IMR-90 (cell line): ENCODE measurements around the gene BAIAP2. TPM values are rescaled to one million over a fixed set of nuclear protein-coding genes. Genes with fewer than 3 reads are reported as not detected.

Experiments
- ATAC-seq: fragments of 200-7000 bp; cut with Tn5 transposase; 2 replicates; pipeline ENCODE4 v1.9.1; 2020; ENCODE audit warnings: low read depth, mild to moderate bottlenecking, moderate library complexity
- BruUV-seq: library from RNA; stranded (reverse); fragments of 400-500 nt; replicated peaks from 2 replicates; lab custom pipeline; 2021; lab: Mats Ljungman, UMichigan
- CTCF ChIA-PET: fragments of 300-600 bp; formaldehyde crosslinking; extraction: SDS; loops from one replicate; lab custom pipeline; 2021; ENCODE audit warnings: antibody characterized with exemption; lab: Yijun Ruan, JAX
- POLR2A ChIA-PET: fragments of 300-600 bp; sonication (Branson Sonifier 250); formaldehyde crosslinking; loops from one replicate; lab custom pipeline; 2022; ENCODE audit warnings: antibody characterized with exemption; ENCODE audit not compliant: unreplicated experiment; lab: Charles Lee
- DNase-seq: peaks from one replicate; pipeline ENCODE4 v3.0.0; 2013
- H2AFZ ChIP-seq: replicated peaks from 2 replicates; pipeline ENCODE3; 2013; ENCODE audit warnings: low read length, mild to moderate bottlenecking; ENCODE audit not compliant: poor library complexity
- H2AK5ac ChIP-seq: 2 replicates; pipeline ENCODE4 v1.6.1; 2013; ENCODE audit warnings: low read depth, low read length, inconsistent platforms
- H2AK9ac ChIP-seq: replicated peaks from 2 replicates; pipeline ENCODE3; 2013; ENCODE audit warnings: mild to moderate bottlenecking, low read depth, low read length, moderate library complexity; ENCODE audit not compliant: poor library complexity
- H2BK120ac ChIP-seq: 2 replicates; pipeline ENCODE4 v1.6.1; 2013; ENCODE audit warnings: low read depth, low read length, inconsistent platforms
- H2BK15ac ChIP-seq: 3 replicates; pipeline ENCODE4 v1.6.1; 2013; ENCODE audit warnings: low read depth, low read length, inconsistent platforms
- H2BK20ac ChIP-seq: 2 replicates; pipeline ENCODE4 v1.6.1; 2013; ENCODE audit warnings: low read depth, mild to moderate bottlenecking, inconsistent platforms, low read length, moderate library complexity
- H2BK5ac ChIP-seq: 2 replicates; pipeline ENCODE4 v1.6.1; 2013; ENCODE audit warnings: mild to moderate bottlenecking, low read depth, low read length, inconsistent platforms; ENCODE audit not compliant: poor library complexity, severe bottlenecking
- H3K14ac ChIP-seq: replicated peaks from 2 replicates; pipeline ENCODE4 v1.6.1; 2013; ENCODE audit warnings: low read depth, low read length, inconsistent platforms
- H3K18ac ChIP-seq: 2 replicates; pipeline ENCODE4 v1.6.1; 2013; ENCODE audit warnings: low read depth, low read length, control low read depth
- H3K23ac ChIP-seq: 2 replicates; pipeline ENCODE4 v1.6.1; 2013; ENCODE audit warnings: low read depth, low read length, inconsistent platforms
- H3K27ac ChIP-seq: 2 replicates; pipeline ENCODE4 v1.5.1; 2013; ENCODE audit warnings: mild to moderate bottlenecking, control low read depth, low read length; ENCODE audit not compliant: insufficient read depth
- H3K27me3 ChIP-seq: 2 replicates; pipeline ENCODE4 v1.6.1; 2013; ENCODE audit warnings: low read length; ENCODE audit not compliant: control insufficient read depth, insufficient read depth
- H3K36me3 ChIP-seq: 2 replicates; pipeline ENCODE4 v1.6.1; 2013; ENCODE audit warnings: low read length, mixed read lengths; ENCODE audit not compliant: control insufficient read depth, insufficient read depth
- H3K4ac ChIP-seq: 2 replicates; pipeline ENCODE4 v1.6.1; 2013; ENCODE audit warnings: low read depth, low read length, inconsistent platforms
- H3K4me1 ChIP-seq: 2 replicates; pipeline ENCODE4 v1.6.1; 2013; ENCODE audit warnings: low read length, mixed read lengths; ENCODE audit not compliant: control insufficient read depth, insufficient read depth
- H3K4me2 ChIP-seq: 2 replicates; pipeline ENCODE4 v1.6.1; 2013; ENCODE audit warnings: low read depth, mild to moderate bottlenecking, control low read depth, low read length, moderate library complexity
- H3K4me3 ChIP-seq: 2 replicates; pipeline ENCODE4 v1.5.1; 2013; ENCODE audit warnings: low read depth, mild to moderate bottlenecking, control low read depth, low read length, moderate library complexity; ENCODE audit not compliant: insufficient read depth
- H3K56ac ChIP-seq: 2 replicates; pipeline ENCODE4 v1.6.1; 2013; ENCODE audit warnings: low read length, inconsistent platforms; ENCODE audit not compliant: insufficient read depth; ENCODE audit errors: extremely low read depth
- H3K79me1 ChIP-seq, 2 experiments: 2 replicates each; pipeline ENCODE4 v1.6.1; 2013; ENCODE audit warnings: low read length in 2 of 2, inconsistent platforms in 1 of 2, low read depth in 1 of 2
- H3K9ac ChIP-seq: 2 replicates; pipeline ENCODE4 v1.6.1; 2013; ENCODE audit warnings: low read depth, low read length, control low read depth
- H3K9me1 ChIP-seq: 2 replicates; pipeline ENCODE4 v1.6.1; 2013; ENCODE audit warnings: low read length, inconsistent platforms; ENCODE audit not compliant: insufficient read depth
- H3K9me3 ChIP-seq: 2 replicates; pipeline ENCODE4 v1.6.1; 2013; ENCODE audit warnings: low read length; ENCODE audit not compliant: control insufficient read depth, insufficient read depth
- H4K20me1 ChIP-seq: 2 replicates; pipeline ENCODE4 v1.6.1; 2013; ENCODE audit warnings: low read length, inconsistent platforms; ENCODE audit not compliant: insufficient read depth
- H4K5ac ChIP-seq: 2 replicates; pipeline ENCODE4 v1.6.1; 2013; ENCODE audit warnings: mild to moderate bottlenecking, low read depth, low read length, control low read depth
- H4K8ac ChIP-seq, 2 experiments: 2 replicates each; pipeline ENCODE4 v1.6.1; 2013; ENCODE audit warnings: low read depth in 2 of 2, low read length in 2 of 2, control low read depth in 1 of 2, inconsistent platforms in 1 of 2
- H4K91ac ChIP-seq: 2 replicates; pipeline ENCODE4 v1.6.1; 2013; ENCODE audit warnings: low read depth, low read length, inconsistent platforms; ENCODE audit not compliant: insufficient read depth
- BHLHE40 ChIP-seq: fragments of 150-350 bp; IDR thresholded peaks from 2 replicates; pipeline ENCODE4 v1.6.1; 2016; ENCODE audit warnings: mild to moderate bottlenecking, low read depth, low read length
- CEBPB ChIP-seq: IDR thresholded peaks from 2 replicates; pipeline ENCODE4 v1.6.1; 2012; ENCODE audit warnings: low read depth, low read length, improper control_type of control experiment
- CHD1 ChIP-seq: IDR thresholded peaks from 2 replicates; pipeline ENCODE4 v1.6.1; 2012; ENCODE audit warnings: low read depth, low read length, improper control_type of control experiment
- CTCF ChIP-seq: conservative IDR thresholded peaks from 2 replicates; pipeline ENCODE4 v1.5.1; 2012; ENCODE audit warnings: mild to moderate bottlenecking, low read depth, low read length, improper control_type of control experiment
- ELK1 ChIP-seq: fragments of 150-350 bp; IDR thresholded peaks from 2 replicates; pipeline ENCODE4 v1.6.1; 2016; ENCODE audit warnings: low read depth, mild to moderate bottlenecking, low read length, moderate library complexity, borderline replicate concordance
- FOS ChIP-seq: fragments of 150-350 bp; IDR thresholded peaks from 2 replicates; pipeline ENCODE4 v1.6.1; 2016; ENCODE audit warnings: low read depth, low read length
- MAFK ChIP-seq: IDR thresholded peaks from 2 replicates; pipeline ENCODE4 v1.6.1; 2012; ENCODE audit warnings: low read depth, low read length, improper control_type of control experiment
- MAZ ChIP-seq: IDR thresholded peaks from 2 replicates; pipeline ENCODE4 v1.6.1; 2012; ENCODE audit warnings: low read depth, mild to moderate bottlenecking, low read length, improper control_type of control experiment, moderate library complexity, borderline replicate concordance
- MXI1 ChIP-seq: IDR thresholded peaks from 2 replicates; pipeline ENCODE4 v1.6.1; 2012; ENCODE audit warnings: low read depth, mild to moderate bottlenecking, low read length, moderate library complexity, borderline replicate concordance
- NFE2L2 ChIP-seq: fragments of 150-350 bp; IDR thresholded peaks from 2 replicates; pipeline ENCODE4 v1.6.1; 2016; ENCODE audit warnings: low read depth, mild to moderate bottlenecking, low read length
- POLR2A ChIP-seq: IDR thresholded peaks from 2 replicates; pipeline ENCODE4 v1.6.1; 2012; ENCODE audit warnings: mild to moderate bottlenecking, low read depth, low read length
- RAD21 ChIP-seq: IDR thresholded peaks from 2 replicates; pipeline ENCODE4 v1.6.1; 2012; ENCODE audit warnings: low read length, improper control_type of control experiment
- RCOR1 ChIP-seq: IDR thresholded peaks from 2 replicates; pipeline ENCODE4 v1.6.1; 2012; ENCODE audit warnings: mild to moderate bottlenecking, low read length, improper control_type of control experiment; ENCODE audit not compliant: insufficient replicate concordance
- RFX5 ChIP-seq: IDR thresholded peaks from 2 replicates; pipeline ENCODE4 v1.8.0; 2012; ENCODE audit warnings: low read depth, mild to moderate bottlenecking, low read length, moderate library complexity
- SMC3 ChIP-seq: fragments of 150-350 bp; IDR thresholded peaks from 2 replicates; pipeline ENCODE4 v1.6.1; 2016; ENCODE audit warnings: low read depth, mild to moderate bottlenecking, antibody characterized with exemption, low read length, moderate library complexity
- WGBS, 2 experiments: methylation state at CpG; one replicate each; pipeline versions ENCODE4 v1.1.5 to v1.1.7; 2013; ENCODE audit warnings: missing lambda C conversion rate in 2 of 2; ENCODE audit not compliant: insufficient read length in 1 of 2; ENCODE audit errors: extremely low coverage in 2 of 2; 5-methylcytosine and 5-hydroxymethylcytosine counted together
- dilution Hi-C: fragments of 300-500 bp; cut with HindIII; formaldehyde crosslinking; loops from one replicate; pipeline ENCODE4 v1.14.3; 2018; ENCODE audit warnings: low sequenced_read_pairs; ENCODE audit not compliant: unreplicated experiment
- in situ Hi-C: fragments of 300-500 bp; cut with MboI; formaldehyde crosslinking; loops from 3 replicates; pipeline ENCODE4 v1.14.3; 2019; ENCODE audit warnings: low sequenced_read_pairs, inconsistent platforms, mixed read lengths
- intact Hi-C: fragments of 100-400 bp; cut with micrococcal nuclease; formaldehyde crosslinking; loops from 2 replicates; pipeline ENCODE4 v1.10.0; 2022
- polyA plus RNA-seq, 3 experiments: library from polyadenylated mRNA; depleted of rRNA; stranded (reverse); fragments of >200 nt; gene quantifications; 2 replicates each; pipeline ENCODE4 v1.2.3, GENCODE V29; 2012; ENCODE audit warnings: low replicate concordance in 1 of 3
- total RNA-seq: library from RNA; depleted of rRNA; stranded (reverse); fragments of >200 nt; gene quantifications from 2 replicates; pipeline ENCODE4 v1.2.3, GENCODE V29; 2012
- TF ChIP-seq, protein P1 (sequence below): fragments of 150-350 bp; IDR thresholded peaks from 2 replicates; pipeline ENCODE4 v1.6.1; 2017; ENCODE audit warnings: mild to moderate bottlenecking, antibody characterized with exemption, low read length, low read depth

BAIAP2 gene
- total and polyA plus RNA-seq, 2 of the 4 experiments (the other 2 are of a cell fraction) = 18.3 to 32.6 TPM

- H3K23ac ChIP-seq = no peak overlapping the region
- no peak for TF ChIP-seq MAFK
- TF ChIP-seq CHD1 = no peak
- TF ChIP-seq RCOR1 = no peak
- TF ChIP-seq SMC3 = no peak
- TF ChIP-seq NFE2L2 = no peak
- TF ChIP-seq, protein P1, sequence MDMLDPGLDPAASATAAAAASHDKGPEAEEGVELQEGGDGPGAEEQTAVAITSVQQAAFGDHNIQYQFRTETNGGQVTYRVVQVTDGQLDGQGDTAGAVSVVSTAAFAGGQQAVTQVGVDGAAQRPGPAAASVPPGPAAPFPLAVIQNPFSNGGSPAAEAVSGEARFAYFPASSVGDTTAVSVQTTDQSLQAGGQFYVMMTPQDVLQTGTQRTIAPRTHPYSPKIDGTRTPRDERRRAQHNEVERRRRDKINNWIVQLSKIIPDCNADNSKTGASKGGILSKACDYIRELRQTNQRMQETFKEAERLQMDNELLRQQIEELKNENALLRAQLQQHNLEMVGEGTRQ = no peak
- no peak for TF ChIP-seq RFX5
- TF ChIP-seq POLR2A = no peak
- TF ChIP-seq CEBPB = no peak
- TF ChIP-seq CTCF = no peak
- no peak for TF ChIP-seq FOS
- TF ChIP-seq ELK1 = no peak
- no peak for TF ChIP-seq MXI1
- TF ChIP-seq RAD21 = no peak
- TF ChIP-seq MAZ = no peak
- TF ChIP-seq BHLHE40 = no peak
- H3K4me1 ChIP-seq = peaks cover 3% of the 10 kb centered on the region
- dilution Hi-C loops = no loop called here
- no peak overlapping the region for H3K18ac ChIP-seq
- no peaks in the 10 kb centered on the region for H3K9me3 ChIP-seq
- no TSS peak for BruUV-seq
- CTCF ChIA-PET = no interaction called here
- H2AFZ ChIP-seq = no peak overlapping the region
- H2BK20ac ChIP-seq = no peak overlapping the region
- H3K9ac ChIP-seq = no peak overlapping the region
- H3K27ac ChIP-seq = no peak overlapping the region
- no peak overlapping the region for H3K14ac ChIP-seq
- WGBS, 2 experiments = 73% methylated on average over 9 of the region's 22 CpGs; no CpG with 5 or more reads in 1 of the 2 experiments
- no peaks in the 10 kb centered on the region for H3K36me3 ChIP-seq
- H3K4me3 ChIP-seq = no peak overlapping the region
- no peak overlapping the region for H2AK5ac ChIP-seq
- H3K27me3 ChIP-seq = peaks cover 2% of the 10 kb centered on the region; the same call in 1 of the 2 replicates
- H4K5ac ChIP-seq = no peak overlapping the region
- no peak overlapping the region for H3K4ac ChIP-seq
- no peak overlapping the region for H2BK120ac ChIP-seq
- no peak overlapping the region for H2BK5ac ChIP-seq
- no peaks in the 10 kb centered on the region for H3K79me1 ChIP-seq
- intact Hi-C loops = no loop called here
- H4K20me1 ChIP-seq = no peaks in the 10 kb centered on the region
- ATAC-seq = no peak
- H4K91ac ChIP-seq = no peak overlapping the region
- in situ Hi-C loops = no loop called here
- DNase-seq = no peak
- H3K56ac ChIP-seq = no peak overlapping the region
- H4K8ac ChIP-seq = no peak overlapping the region
- H3K9me1 ChIP-seq = no peaks in the 10 kb centered on the region
- no peak overlapping the region for H2BK15ac ChIP-seq
- POLR2A ChIA-PET = no interaction called here
- no peak overlapping the region for H2AK9ac ChIP-seq
- no peak overlapping the region for H3K4me2 ChIP-seq
Observed at GRCh38 chr17:81115749-81116464, 81.0 kb downstream of the BAIAP2 start.
